ENCODE results near the gene DAP.

DAP gene

GRCh38 chr5:10695759-10696543, 65.1 kb downstream of the DAP start:
- no peaks in the 10 kb centered on the region for H3K4me1 ChIP-seq (ENCODE audit: insufficient read depth, low read length)
- no peak for TF ChIP-seq EZH2 (IDR thresholded peaks at IDR 0.05; ENCODE audit: borderline replicate concordance, low read depth, low read length, severe bottlenecking)
- TF ChIP-seq CTCF (IDR thresholded peaks at IDR 0.05; ENCODE audit: borderline replicate concordance, extremely low read depth, low read length, poor library complexity, severe bottlenecking) = no peak
- DNase-seq (peak; percentile 27), ATAC-seq (ENCODE audit: insufficient read depth, low read depth) (peak; percentile 71)
- H4K20me1 ChIP-seq (ENCODE audit: insufficient read depth, low read length) = peaks cover 57% of the 10 kb centered on the region
- H3K27me3 ChIP-seq (ENCODE audit: insufficient read depth, low read length, poor library complexity) = no peaks in the 10 kb centered on the region
- no peak overlapping the region for H3K27ac ChIP-seq (ENCODE audit: low read length)
- H3K36me3 ChIP-seq (ENCODE audit: insufficient read depth, low read length) = peaks cover 15% of the 10 kb centered on the region; the same call in 1 of the 2 replicates
- H3K9ac ChIP-seq (ENCODE audit: low read depth, low read length) = no peak overlapping the region
- peaks cover 20% of the 10 kb centered on the region; the same call in 1 of the 2 replicates for H3K79me2 ChIP-seq (ENCODE audit: insufficient read depth, low read length)
- H3K4me2 ChIP-seq (ENCODE audit: insufficient read depth, low read length) = no peak overlapping the region
- no peaks in the 10 kb centered on the region for H3K9me3 ChIP-seq (ENCODE audit: insufficient read depth, low read length, severe bottlenecking)
- H2AFZ ChIP-seq (ENCODE audit: low read depth, low read length) = no peak overlapping the region
- H3K4me3 ChIP-seq (ENCODE audit: low read depth in 1 of 2, low read length in 2 of 2) = no peak overlapping the region

DNA sequence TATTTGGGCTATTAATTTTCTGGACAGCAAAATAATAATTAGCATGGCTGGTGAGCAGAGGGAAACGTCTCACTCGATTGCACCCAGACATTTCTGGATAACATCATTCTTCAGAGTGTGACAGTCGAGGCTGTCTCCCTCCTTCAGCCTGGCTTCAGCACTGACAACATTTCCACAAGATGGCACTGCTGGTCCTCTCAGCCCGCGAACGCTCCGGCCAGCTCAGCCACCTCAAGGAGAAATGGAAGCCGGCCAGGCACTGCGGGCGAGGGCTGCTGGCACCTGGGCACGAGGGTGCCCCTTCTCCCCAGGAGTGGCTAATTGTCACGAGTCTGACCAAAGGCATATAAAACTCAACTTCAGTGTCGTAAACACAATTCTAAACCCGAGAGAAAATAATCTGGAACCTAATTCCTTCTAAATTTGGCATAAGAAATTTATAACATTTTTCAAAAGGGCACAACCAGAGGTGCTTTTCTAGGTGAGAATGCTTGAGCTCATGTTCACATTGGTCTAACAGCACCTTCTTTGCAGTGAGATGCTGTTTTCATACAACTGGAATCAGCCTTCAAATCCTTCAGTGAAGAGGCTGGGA, 65.9 kb downstream of the DAP start:
- no peak overlapping the region for H2AFZ ChIP-seq (ENCODE audit: low read depth, low read length)
- DNase-seq (no peak), ATAC-seq (ENCODE audit: insufficient read depth, low read depth) (no peak)
- no peak overlapping the region for H3K4me2 ChIP-seq (ENCODE audit: insufficient read depth, low read length)
- no peaks in the 10 kb centered on the region for H3K4me1 ChIP-seq (ENCODE audit: insufficient read depth, low read length)
- no peak overlapping the region for H3K9ac ChIP-seq (ENCODE audit: low read depth, low read length)
- no peak overlapping the region for H3K4me3 ChIP-seq (ENCODE audit: low read depth in 1 of 2, low read length in 2 of 2)
- H3K36me3 ChIP-seq (ENCODE audit: insufficient read depth, low read length) = peaks cover 11% of the 10 kb centered on the region; the same call in 1 of the 2 replicates
- TF ChIP-seq EZH2 (IDR thresholded peaks at IDR 0.05; ENCODE audit: borderline replicate concordance, low read depth, low read length, severe bottlenecking) = no peak
- peak; percentile 54 for TF ChIP-seq CTCF (IDR thresholded peaks at IDR 0.05; ENCODE audit: borderline replicate concordance, extremely low read depth, low read length, poor library complexity, severe bottlenecking)
- no peaks in the 10 kb centered on the region for H3K9me3 ChIP-seq (ENCODE audit: insufficient read depth, low read length, severe bottlenecking)
- H3K27me3 ChIP-seq (ENCODE audit: insufficient read depth, low read length, poor library complexity) = no peaks in the 10 kb centered on the region
- H3K27ac ChIP-seq (ENCODE audit: low read length) = no peak overlapping the region
- peaks cover 18% of the 10 kb centered on the region; the same call in 1 of the 2 replicates for H3K79me2 ChIP-seq (ENCODE audit: insufficient read depth, low read length)
- peaks cover 49% of the 10 kb centered on the region for H4K20me1 ChIP-seq (ENCODE audit: insufficient read depth, low read length)

DNA sequence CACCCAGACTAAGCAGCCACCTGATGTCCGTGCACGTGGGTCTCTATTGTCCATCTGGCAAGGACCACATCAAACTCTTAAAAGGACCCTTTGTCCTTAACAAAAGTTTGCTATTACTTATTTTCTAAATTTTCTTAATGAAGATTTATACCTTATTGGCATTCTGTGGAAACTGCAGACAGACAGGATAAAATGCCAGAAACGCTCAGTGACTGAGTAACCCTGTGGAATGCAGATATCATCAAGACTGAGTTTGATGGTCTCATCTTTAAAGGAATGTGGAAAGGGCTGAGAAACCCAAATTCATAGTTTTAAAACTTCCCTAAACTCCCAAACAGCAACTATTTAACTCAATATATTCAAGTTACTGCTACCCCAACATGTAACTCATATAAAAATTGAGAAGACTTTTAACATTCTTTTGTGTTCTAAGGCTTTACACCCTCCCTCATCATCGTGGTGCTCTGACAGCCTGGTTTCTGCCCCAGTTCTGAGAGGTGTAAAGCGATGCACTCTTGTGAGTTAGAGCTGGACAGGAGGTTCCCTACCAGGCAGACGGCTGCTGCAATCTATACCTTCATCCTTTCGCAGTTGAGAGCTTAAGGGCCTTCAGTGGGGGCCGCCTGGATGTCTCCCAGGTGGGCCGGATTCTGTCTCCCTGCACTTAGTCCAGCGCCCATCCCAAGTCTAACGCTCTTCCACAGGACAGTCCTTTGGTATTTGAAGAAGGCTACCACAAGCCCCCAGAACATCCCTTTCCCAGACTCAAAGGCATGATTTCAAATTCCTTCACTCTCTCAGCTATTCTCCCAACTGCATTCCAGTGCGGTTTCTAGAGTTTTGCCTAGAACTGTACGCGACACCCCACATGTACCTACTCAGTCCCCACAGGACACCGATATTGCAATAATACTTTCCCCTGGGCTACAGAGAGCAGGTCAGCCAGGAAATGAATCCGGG, 68.9 kb downstream of the DAP start:
- TF ChIP-seq EZH2 (IDR thresholded peaks at IDR 0.05; ENCODE audit: borderline replicate concordance, low read depth, low read length, severe bottlenecking) (no peak), CTCF (IDR thresholded peaks at IDR 0.05; ENCODE audit: borderline replicate concordance, extremely low read depth, low read length, poor library complexity, severe bottlenecking) (no peak)
- DNase-seq (no peak), ATAC-seq (ENCODE audit: insufficient read depth, low read depth) (no peak)
- H3K36me3 ChIP-seq (ENCODE audit: insufficient read depth, low read length) = peaks cover 17% of the 10 kb centered on the region
- H2AFZ ChIP-seq (ENCODE audit: low read depth, low read length) = no peak overlapping the region
- no peaks in the 10 kb centered on the region for H3K9me3 ChIP-seq (ENCODE audit: insufficient read depth, low read length, severe bottlenecking)
- no peak overlapping the region for H3K27ac ChIP-seq (ENCODE audit: low read length)
- H3K4me1 ChIP-seq (ENCODE audit: insufficient read depth, low read length) = no peaks in the 10 kb centered on the region
- H3K27me3 ChIP-seq (ENCODE audit: insufficient read depth, low read length, poor library complexity) = no peaks in the 10 kb centered on the region
- peaks cover 28% of the 10 kb centered on the region for H4K20me1 ChIP-seq (ENCODE audit: insufficient read depth, low read length)
- no peak overlapping the region for H3K9ac ChIP-seq (ENCODE audit: low read depth, low read length)
- no peak overlapping the region for H3K4me2 ChIP-seq (ENCODE audit: insufficient read depth, low read length)
- H3K79me2 ChIP-seq (ENCODE audit: insufficient read depth, low read length) = peaks cover 13% of the 10 kb centered on the region; the same call in 1 of the 2 replicates
- H3K4me3 ChIP-seq (ENCODE audit: low read depth in 1 of 2, low read length in 2 of 2) = no peak overlapping the region
